ENCODE measurements around the gene SKI. TPM values are rescaled to one million over a fixed set of nuclear protein-coding genes. Genes with fewer than 3 reads are reported as not detected.
A peak's percentile ranks its signal among the peaks of the same experiment; 100 is the strongest.

Gene SKI
- total and polyA plus RNA-seq, 2 experiments from 2014 or later, result 9.3 to 66.8 TPM

DNA sequence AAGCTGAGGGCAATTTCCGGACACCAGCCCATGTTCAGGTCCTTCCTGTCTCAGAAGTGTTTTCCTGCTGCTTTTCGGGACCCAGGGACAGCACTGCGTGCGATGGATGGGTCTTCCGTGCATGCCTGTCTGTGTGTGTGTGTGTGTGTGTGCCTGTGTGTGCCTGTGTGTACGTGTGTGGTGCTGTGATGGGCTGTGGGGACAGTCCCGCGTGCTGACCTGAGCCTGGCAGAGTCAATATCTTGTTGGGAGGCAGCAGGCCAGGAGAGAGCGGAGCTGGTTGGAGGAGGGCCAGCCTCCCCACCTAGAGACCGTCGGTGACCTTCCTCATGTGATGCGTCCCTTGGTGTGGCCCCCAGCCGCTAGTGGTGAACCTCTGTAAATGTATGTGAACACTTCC is 13.7 kb downstream of the SKI start:
- Mint-ChIP-seq H3K27ac (peak overlapping the region; percentile 87), H3K9me3 (no peaks in the 10 kb centered on the region; the same call in 2 of the 3 replicates), H3K4me1 (peaks cover 46% of the 10 kb centered on the region), H3K4me3 (no peak overlapping the region; the same call in 2 of the 3 replicates), H3K27me3 (ENCODE audit: insufficient read depth, low read depth, poor library complexity) (peaks cover 13% of the 10 kb centered on the region), H3K36me3 (ENCODE audit: low read depth) (peaks cover 23% of the 10 kb centered on the region)
- Histone ChIP-seq H3K36me3 (ENCODE audit: insufficient read depth) (no peaks in the 10 kb centered on the region; the same call in 1 of the 2 replicates), H3K27me3 (ENCODE audit: insufficient read depth) (no peaks in the 10 kb centered on the region), H3K4me3 (no peak overlapping the region), H3K27ac (ENCODE audit: low read depth) (peak overlapping the region; percentile 63; the same call in 1 of the 2 replicates), H3K4me2 (no peak overlapping the region), H3K4me1 (ENCODE audit: insufficient read depth) (peaks cover 8% of the 10 kb centered on the region; the same call in 1 of the 2 replicates), H4K20me1 (replicated peaks; ENCODE audit: insufficient read depth) (peaks cover 73% of the 10 kb centered on the region), H2AFZ (no peak overlapping the region), H3F3A (replicated peaks; ENCODE audit: low read depth) (peaks cover 3% of the 10 kb centered on the region), H3K9me2 (ENCODE audit: insufficient read depth) (no peaks in the 10 kb centered on the region), H3K79me2 (replicated peaks; ENCODE audit: insufficient read depth) (peaks cover 100% of the 10 kb centered on the region)
- ATAC-seq (no peak), DNase-seq (ENCODE audit: low spot score) (no peak)
- TF ChIP-seq NANOG (IDR thresholded peaks at IDR 0.05; ENCODE audit: borderline replicate concordance) (no peak), EZH2phosphoT487 (IDR thresholded peaks at IDR 0.05; ENCODE audit: unreplicated experiment) (no peak), CREB1 (CRISPR knock-in tag; IDR thresholded peaks at IDR 0.05; ENCODE audit: low read depth) (no peak), JUNB (IDR thresholded peaks at IDR 0.05; ENCODE audit: unreplicated experiment) (no peak), POLR2AphosphoS5 (IDR thresholded peaks at IDR 0.05; ENCODE audit: low read depth) (no peak), ZNF331 (CRISPR knock-in tag; IDR thresholded peaks at IDR 0.05; ENCODE audit: low read depth) (no peak), ZNF114 (CRISPR knock-in tag; IDR thresholded peaks at IDR 0.05) (no peak), EZH2 (IDR thresholded peaks at IDR 0.05; ENCODE audit: low read depth, unreplicated experiment) (no peak), STAT1 (IDR thresholded peaks at IDR 0.05; ENCODE audit: unreplicated experiment) (no peak)
- TF ChIP-seq, protein P1, sequence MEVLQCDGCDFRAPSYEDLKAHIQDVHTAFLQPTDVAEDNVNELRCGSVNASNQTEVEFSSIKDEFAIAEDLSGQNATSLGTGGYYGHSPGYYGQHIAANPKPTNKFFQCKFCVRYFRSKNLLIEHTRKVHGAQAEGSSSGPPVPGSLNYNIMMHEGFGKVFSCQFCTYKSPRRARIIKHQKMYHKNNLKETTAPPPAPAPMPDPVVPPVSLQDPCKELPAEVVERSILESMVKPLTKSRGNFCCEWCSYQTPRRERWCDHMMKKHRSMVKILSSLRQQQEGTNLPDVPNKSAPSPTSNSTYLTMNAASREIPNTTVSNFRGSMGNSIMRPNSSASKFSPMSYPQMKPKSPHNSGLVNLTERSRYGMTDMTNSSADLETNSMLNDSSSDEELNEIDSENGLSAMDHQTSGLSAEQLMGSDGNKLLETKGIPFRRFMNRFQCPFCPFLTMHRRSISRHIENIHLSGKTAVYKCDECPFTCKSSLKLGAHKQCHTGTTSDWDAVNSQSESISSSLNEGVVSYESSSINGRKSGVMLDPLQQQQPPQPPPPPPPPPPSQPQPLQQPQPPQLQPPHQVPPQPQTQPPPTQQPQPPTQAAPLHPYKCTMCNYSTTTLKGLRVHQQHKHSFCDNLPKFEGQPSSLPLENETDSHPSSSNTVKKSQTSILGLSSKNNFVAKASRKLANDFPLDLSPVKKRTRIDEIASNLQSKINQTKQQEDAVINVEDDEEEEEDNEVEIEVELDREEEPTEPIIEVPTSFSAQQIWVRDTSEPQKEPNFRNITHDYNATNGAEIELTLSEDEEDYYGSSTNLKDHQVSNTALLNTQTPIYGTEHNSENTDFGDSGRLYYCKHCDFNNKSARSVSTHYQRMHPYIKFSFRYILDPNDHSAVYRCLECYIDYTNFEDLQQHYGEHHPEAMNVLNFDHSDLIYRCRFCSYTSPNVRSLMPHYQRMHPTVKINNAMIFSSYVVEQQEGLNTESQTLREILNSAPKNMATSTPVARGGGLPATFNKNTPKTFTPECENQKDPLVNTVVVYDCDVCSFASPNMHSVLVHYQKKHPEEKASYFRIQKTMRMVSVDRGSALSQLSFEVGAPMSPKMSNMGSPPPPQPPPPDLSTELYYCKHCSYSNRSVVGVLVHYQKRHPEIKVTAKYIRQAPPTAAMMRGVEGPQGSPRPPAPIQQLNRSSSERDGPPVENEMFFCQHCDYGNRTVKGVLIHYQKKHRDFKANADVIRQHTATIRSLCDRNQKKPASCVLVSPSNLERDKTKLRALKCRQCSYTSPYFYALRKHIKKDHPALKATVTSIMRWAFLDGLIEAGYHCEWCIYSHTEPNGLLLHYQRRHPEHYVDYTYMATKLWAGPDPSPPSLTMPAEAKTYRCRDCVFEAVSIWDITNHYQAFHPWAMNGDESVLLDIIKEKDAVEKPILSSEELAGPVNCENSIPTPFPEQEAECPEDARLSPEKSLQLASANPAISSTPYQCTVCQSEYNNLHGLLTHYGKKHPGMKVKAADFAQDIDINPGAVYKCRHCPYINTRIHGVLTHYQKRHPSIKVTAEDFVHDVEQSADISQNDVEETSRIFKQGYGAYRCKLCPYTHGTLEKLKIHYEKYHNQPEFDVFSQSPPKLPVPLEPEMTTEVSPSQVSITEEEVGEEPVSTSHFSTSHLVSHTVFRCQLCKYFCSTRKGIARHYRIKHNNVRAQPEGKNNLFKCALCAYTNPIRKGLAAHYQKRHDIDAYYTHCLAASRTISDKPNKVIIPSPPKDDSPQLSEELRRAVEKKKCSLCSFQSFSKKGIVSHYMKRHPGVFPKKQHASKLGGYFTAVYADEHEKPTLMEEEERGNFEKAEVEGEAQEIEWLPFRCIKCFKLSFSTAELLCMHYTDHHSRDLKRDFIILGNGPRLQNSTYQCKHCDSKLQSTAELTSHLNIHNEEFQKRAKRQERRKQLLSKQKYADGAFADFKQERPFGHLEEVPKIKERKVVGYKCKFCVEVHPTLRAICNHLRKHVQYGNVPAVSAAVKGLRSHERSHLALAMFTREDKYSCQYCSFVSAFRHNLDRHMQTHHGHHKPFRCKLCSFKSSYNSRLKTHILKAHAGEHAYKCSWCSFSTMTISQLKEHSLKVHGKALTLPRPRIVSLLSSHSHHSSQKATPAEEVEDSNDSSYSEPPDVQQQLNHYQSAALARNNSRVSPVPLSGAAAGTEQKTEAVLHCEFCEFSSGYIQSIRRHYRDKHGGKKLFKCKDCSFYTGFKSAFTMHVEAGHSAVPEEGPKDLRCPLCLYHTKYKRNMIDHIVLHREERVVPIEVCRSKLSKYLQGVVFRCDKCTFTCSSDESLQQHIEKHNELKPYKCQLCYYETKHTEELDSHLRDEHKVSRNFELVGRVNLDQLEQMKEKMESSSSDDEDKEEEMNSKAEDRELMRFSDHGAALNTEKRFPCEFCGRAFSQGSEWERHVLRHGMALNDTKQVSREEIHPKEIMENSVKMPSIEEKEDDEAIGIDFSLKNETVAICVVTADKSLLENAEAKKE (CRISPR knock-in tag; IDR thresholded peaks at IDR 0.05), result no peak
- TF ChIP-seq, protein P2, sequence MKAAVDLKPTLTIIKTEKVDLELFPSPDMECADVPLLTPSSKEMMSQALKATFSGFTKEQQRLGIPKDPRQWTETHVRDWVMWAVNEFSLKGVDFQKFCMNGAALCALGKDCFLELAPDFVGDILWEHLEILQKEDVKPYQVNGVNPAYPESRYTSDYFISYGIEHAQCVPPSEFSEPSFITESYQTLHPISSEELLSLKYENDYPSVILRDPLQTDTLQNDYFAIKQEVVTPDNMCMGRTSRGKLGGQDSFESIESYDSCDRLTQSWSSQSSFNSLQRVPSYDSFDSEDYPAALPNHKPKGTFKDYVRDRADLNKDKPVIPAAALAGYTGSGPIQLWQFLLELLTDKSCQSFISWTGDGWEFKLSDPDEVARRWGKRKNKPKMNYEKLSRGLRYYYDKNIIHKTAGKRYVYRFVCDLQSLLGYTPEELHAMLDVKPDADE (IDR thresholded peaks at IDR 0.05), result no peak
- TF ChIP-seq, protein P3, sequence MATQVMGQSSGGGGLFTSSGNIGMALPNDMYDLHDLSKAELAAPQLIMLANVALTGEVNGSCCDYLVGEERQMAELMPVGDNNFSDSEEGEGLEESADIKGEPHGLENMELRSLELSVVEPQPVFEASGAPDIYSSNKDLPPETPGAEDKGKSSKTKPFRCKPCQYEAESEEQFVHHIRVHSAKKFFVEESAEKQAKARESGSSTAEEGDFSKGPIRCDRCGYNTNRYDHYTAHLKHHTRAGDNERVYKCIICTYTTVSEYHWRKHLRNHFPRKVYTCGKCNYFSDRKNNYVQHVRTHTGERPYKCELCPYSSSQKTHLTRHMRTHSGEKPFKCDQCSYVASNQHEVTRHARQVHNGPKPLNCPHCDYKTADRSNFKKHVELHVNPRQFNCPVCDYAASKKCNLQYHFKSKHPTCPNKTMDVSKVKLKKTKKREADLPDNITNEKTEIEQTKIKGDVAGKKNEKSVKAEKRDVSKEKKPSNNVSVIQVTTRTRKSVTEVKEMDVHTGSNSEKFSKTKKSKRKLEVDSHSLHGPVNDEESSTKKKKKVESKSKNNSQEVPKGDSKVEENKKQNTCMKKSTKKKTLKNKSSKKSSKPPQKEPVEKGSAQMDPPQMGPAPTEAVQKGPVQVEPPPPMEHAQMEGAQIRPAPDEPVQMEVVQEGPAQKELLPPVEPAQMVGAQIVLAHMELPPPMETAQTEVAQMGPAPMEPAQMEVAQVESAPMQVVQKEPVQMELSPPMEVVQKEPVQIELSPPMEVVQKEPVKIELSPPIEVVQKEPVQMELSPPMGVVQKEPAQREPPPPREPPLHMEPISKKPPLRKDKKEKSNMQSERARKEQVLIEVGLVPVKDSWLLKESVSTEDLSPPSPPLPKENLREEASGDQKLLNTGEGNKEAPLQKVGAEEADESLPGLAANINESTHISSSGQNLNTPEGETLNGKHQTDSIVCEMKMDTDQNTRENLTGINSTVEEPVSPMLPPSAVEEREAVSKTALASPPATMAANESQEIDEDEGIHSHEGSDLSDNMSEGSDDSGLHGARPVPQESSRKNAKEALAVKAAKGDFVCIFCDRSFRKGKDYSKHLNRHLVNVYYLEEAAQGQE (IDR thresholded peaks at IDR 0.05; ENCODE audit: unreplicated experiment), result no peak
- TF ChIP-seq, protein P4, sequence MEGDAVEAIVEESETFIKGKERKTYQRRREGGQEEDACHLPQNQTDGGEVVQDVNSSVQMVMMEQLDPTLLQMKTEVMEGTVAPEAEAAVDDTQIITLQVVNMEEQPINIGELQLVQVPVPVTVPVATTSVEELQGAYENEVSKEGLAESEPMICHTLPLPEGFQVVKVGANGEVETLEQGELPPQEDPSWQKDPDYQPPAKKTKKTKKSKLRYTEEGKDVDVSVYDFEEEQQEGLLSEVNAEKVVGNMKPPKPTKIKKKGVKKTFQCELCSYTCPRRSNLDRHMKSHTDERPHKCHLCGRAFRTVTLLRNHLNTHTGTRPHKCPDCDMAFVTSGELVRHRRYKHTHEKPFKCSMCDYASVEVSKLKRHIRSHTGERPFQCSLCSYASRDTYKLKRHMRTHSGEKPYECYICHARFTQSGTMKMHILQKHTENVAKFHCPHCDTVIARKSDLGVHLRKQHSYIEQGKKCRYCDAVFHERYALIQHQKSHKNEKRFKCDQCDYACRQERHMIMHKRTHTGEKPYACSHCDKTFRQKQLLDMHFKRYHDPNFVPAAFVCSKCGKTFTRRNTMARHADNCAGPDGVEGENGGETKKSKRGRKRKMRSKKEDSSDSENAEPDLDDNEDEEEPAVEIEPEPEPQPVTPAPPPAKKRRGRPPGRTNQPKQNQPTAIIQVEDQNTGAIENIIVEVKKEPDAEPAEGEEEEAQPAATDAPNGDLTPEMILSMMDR (conservative IDR thresholded peaks at IDR 0.05; ENCODE audit: low read depth in 2 of 2), result no peak

All from GM23338 (cell line).